Activated T-cell treated with anti-CD3 and anti-CD28 coated beads, Interleukin-2, amount 50 U/mL, for 72 hours (primary cell): ENCODE data around the gene ADCY3. TPM values are rescaled to one million over a fixed set of nuclear protein-coding genes. Genes with fewer than 3 reads are reported as not detected.

Experiments
- ATAC-seq, 2 donors: fragments of 150-1000 bp; cut with Tn5 transposase; replicated peaks in 1 of 2; 2 replicates each; pipeline ENCODE4 v1.10.0; 2021; ENCODE audit warnings: moderate library complexity in 2 of 2, mild to moderate bottlenecking in 1 of 2
- DNase-seq, 2 donors: peaks; one replicate each; pipeline ENCODE4 v3.0.0; 2021 to 2022; ENCODE audit warnings: mixed read lengths in 1 of 2
- H3K27ac Mint-ChIP-seq: one replicate; pipeline ENCODE4 v1.8.0; 2022; ENCODE audit warnings: mild to moderate bottlenecking, moderate library complexity, mixed read lengths
- H3K27me3 Mint-ChIP-seq: one replicate; pipeline ENCODE4 v1.8.0; 2022; ENCODE audit warnings: low read depth, mixed read lengths
- H3K36me3 Mint-ChIP-seq, 2 donors: one replicate each; pipeline ENCODE4 v1.8.0; 2022; ENCODE audit warnings: mixed read lengths in 2 of 2, mild to moderate bottlenecking in 1 of 2; ENCODE audit not compliant: insufficient read depth in 2 of 2
- H3K4me1 Mint-ChIP-seq: one replicate; pipeline ENCODE4 v1.8.0; 2022; ENCODE audit warnings: low read depth, mixed read lengths
- H3K4me3 Mint-ChIP-seq, 2 donors: one replicate each; pipeline ENCODE4 v1.8.0; 2022; ENCODE audit warnings: mild to moderate bottlenecking in 2 of 2, mixed read lengths in 2 of 2, moderate library complexity in 2 of 2
- H3K9me3 Mint-ChIP-seq, 2 donors: one replicate each; pipeline ENCODE4 v1.8.0; 2022; ENCODE audit warnings: mixed read lengths in 2 of 2
- total RNA-seq, 2 donors: library from RNA; stranded (reverse); gene quantifications; one replicate each; pipeline ENCODE4 v1.2.3, GENCODE V29; 2022

Gene ADCY3
- total RNA-seq, 2 donors from 2014 or later, result 55.5 to 63.4 TPM

DNA sequence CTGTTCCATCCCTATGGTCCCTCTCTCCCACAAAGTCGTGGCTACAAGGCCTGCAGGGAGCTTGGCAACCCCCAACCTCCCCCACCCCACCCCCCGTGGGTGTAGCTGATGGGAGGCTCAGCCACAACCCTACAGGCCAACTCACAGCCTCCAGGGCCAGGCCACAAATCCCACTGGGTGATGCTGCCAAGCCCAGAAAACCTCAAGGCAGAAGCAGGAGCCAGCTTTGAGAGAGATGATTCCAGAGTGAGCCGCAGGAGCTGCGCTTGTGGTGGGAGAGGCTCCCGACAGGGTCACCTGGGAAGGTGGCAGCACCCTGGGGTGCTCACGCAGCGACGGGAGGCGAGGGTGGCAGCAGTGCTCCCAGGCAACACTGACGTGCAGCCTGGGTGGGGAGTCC, 44.8 kb downstream of the ADCY3 start:
- H3K4me3 Mint-ChIP-seq, result no peak overlapping the region
- no peaks in the 10 kb centered on the region for H3K4me1 Mint-ChIP-seq
- no peaks in the 10 kb centered on the region for H3K27me3 Mint-ChIP-seq
- H3K27ac Mint-ChIP-seq, result no peak overlapping the region
- peaks cover 2 to 8% of the 10 kb centered on the region in 2 donors for H3K36me3 Mint-ChIP-seq
- H3K9me3 Mint-ChIP-seq, result no peaks in the 10 kb centered on the region
- no peak for ATAC-seq
- DNase-seq, result no peak

- Mint-ChIP-seq H3K27ac (no peak overlapping the region), H3K9me3 (no peaks in the 10 kb centered on the region), H3K36me3 (peaks cover 2 to 8% of the 10 kb centered on the region in 2 donors), H3K4me3 (no peak overlapping the region), H3K27me3 (no peaks in the 10 kb centered on the region), H3K4me1 (no peaks in the 10 kb centered on the region)
- DNase-seq (no peak), ATAC-seq (no peak)
These were observed 46.0 kb downstream of the ADCY3 start for GRCh38 chr2:24874035-24874434.

DNA sequence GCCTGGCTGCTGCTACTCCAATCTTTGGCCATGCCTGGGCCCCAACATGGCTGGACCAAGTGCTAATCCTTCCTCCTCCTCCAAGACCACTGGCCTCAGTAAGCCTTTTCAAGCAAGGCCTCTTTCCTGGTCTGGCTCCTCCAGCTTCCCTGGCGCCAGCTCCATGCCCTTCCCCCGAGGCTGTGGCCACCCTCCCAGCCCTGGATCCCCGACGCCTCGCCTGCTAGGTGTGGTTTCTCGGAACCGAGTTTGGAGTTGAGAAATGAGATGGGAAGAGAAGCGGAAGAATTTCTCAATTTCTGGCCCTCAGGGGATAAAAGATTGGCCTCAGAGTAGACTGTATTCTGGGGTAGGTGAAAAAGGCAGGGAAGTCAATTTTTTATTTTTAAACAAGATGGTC, 46.4 kb downstream of the ADCY3 start:
- DNase-seq (no peak), ATAC-seq (no peak)
- H3K27ac Mint-ChIP-seq, result no peak overlapping the region
- peaks cover 2 to 8% of the 10 kb centered on the region in 2 donors for H3K36me3 Mint-ChIP-seq
- no peaks in the 10 kb centered on the region for H3K27me3 Mint-ChIP-seq
- H3K4me3 Mint-ChIP-seq, result no peak overlapping the region
- no peaks in the 10 kb centered on the region for H3K4me1 Mint-ChIP-seq
- H3K9me3 Mint-ChIP-seq, result no peaks in the 10 kb centered on the region

- H3K36me3 Mint-ChIP-seq, result peaks cover 2 to 10% of the 10 kb centered on the region in 2 donors
- H3K27me3 Mint-ChIP-seq, result no peaks in the 10 kb centered on the region
- no peak overlapping the region for H3K4me3 Mint-ChIP-seq
- no peak for DNase-seq
- H3K4me1 Mint-ChIP-seq, result no peaks in the 10 kb centered on the region
- H3K27ac Mint-ChIP-seq, result no peak overlapping the region
- no peaks in the 10 kb centered on the region for H3K9me3 Mint-ChIP-seq
- no peak for ATAC-seq
These were observed 47.5 kb downstream of the ADCY3 start for GRCh38 chr2:24872344-24873115.

GRCh38 chr2:24871852-24872333, 48.1 kb downstream of the ADCY3 start:
- Mint-ChIP-seq H3K36me3 (peaks cover 2 to 14% of the 10 kb centered on the region in 2 donors), H3K27me3 (no peaks in the 10 kb centered on the region), H3K9me3 (no peaks in the 10 kb centered on the region), H3K4me1 (no peaks in the 10 kb centered on the region), H3K4me3 (no peak overlapping the region), H3K27ac (no peak overlapping the region)
- ATAC-seq (no peak), DNase-seq (no peak)

DNA sequence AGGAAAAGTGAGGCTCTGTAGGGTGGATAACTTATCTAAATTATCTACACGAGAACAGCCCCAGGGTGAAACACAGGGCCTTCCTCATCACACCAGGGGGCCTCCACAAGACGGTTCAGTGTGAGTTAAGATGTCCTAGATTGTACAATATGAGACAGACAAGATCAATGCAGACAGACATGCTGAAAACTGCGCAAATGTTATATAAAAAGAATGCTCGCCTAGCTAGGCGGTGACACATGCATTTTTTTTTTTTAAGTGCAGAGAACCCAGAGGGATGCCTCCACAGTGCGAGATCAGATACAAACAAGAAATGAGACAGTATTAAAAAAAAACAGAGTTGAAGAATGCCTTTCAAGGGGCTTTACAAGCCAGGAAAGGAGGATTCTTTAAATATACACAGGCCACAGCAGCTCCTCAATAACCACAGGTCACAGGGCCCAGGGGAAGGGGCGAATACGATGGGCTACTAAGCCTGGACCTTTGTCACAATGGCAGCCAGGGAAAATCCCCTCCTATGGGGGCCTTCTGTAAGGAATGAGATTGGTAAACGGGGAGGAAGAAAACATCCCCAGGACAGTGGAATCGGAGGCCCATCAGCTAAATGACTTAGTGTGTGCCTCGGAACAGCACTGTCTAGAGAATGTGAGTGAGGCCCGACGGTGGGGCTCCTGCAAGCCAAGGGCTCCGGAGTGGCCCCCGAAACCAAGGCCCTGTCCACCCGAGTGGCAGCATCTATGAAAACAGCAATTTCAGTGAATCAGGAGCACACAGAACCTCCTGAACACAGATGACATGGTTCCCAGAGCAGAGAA, 48.9 kb downstream of the ADCY3 start:
- Mint-ChIP-seq H3K4me1 (no peaks in the 10 kb centered on the region), H3K9me3 (no peaks in the 10 kb centered on the region), H3K4me3 (no peak overlapping the region), H3K36me3 (peaks cover 2 to 18% of the 10 kb centered on the region in 2 donors), H3K27ac (no peak overlapping the region), H3K27me3 (no peaks in the 10 kb centered on the region)
- ATAC-seq, result no peak
- no peak for DNase-seq

DNA sequence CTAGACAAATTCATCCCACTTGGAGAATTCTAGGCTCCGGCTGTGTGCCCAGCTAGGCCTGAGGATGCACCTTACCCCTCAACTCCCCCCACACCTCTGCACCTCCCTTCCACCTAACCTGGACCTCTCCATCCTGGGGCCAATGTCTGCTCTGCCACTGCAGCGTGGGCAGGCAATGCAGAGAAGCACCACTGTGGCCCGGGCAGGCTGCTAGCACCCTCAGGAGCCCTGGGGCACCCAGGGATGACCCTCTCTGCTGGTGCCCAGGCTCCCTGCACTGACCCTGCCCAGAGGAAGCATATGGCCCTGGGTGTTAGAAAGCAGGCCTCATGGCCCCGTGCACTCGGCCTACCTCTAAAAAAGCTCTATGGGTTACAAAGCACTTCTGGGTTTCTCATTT, 49.6 kb downstream of the ADCY3 start:
- Mint-ChIP-seq H3K27ac (no peak overlapping the region), H3K27me3 (no peaks in the 10 kb centered on the region), H3K36me3 (peaks cover 2 to 18% of the 10 kb centered on the region in 2 donors), H3K4me1 (no peaks in the 10 kb centered on the region), H3K9me3 (no peaks in the 10 kb centered on the region), H3K4me3 (no peak overlapping the region)
- ATAC-seq (no peak), DNase-seq (no peak)

- peaks cover 2 to 16% of the 10 kb centered on the region in 2 donors for H3K36me3 Mint-ChIP-seq
- no peaks in the 10 kb centered on the region for H3K4me1 Mint-ChIP-seq
- H3K27me3 Mint-ChIP-seq, result no peaks in the 10 kb centered on the region
- H3K27ac Mint-ChIP-seq, result no peak overlapping the region
- no peaks in the 10 kb centered on the region for H3K9me3 Mint-ChIP-seq
- no peak for DNase-seq
- no peak for ATAC-seq
- H3K4me3 Mint-ChIP-seq, result no peak overlapping the region
These were observed 53.1 kb downstream of the ADCY3 start for GRCh38 chr2:24866946-24867345.

DNA sequence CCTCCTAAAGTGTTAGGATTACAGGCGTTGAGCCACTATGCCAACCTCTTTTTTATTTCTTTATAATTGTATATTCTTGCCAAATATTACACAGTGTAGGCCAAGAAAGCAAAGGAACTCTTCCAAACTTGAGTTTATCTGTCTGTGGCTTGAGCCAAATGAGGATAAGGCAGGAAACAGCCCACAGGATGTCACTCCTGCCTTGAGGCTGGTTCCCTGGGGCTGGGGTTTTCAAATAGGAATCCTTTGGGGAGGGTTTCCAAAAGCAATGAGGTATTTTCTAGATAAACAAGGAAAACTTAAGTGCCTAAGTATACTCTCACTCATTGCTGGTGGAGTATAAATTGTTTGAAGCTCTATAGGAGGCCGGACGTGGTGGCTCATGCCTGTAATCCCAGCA, 56.4 kb downstream of the ADCY3 start:
- Mint-ChIP-seq H3K9me3 (no peaks in the 10 kb centered on the region), H3K27ac (no peak overlapping the region), H3K4me3 (no peak overlapping the region), H3K4me1 (no peaks in the 10 kb centered on the region), H3K36me3 (peaks cover 0 to 10% of the 10 kb centered on the region in 2 donors), H3K27me3 (no peaks in the 10 kb centered on the region)
- DNase-seq (no peak), ATAC-seq (no peak)

DNA sequence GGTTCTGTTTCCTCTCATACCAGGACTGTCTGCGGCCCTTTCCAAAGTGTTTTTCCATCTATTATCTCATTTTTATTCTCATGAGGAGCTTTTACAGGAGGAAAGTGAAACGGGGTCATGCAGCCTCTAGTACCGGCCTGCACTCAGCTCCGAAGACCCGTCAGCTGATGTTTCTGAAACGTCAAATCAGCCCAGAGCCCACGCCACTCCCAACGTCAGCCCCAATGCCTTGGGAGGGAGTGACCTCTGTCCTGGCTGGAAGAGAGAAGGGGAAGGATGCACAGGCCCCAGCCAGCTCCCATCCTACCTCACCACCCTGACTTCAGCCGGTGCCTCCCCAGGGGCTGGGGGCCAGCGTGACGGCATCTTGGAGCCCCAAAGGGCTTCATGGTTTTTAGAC, 58.5 kb downstream of the ADCY3 start:
- no peaks in the 10 kb centered on the region for H3K36me3 Mint-ChIP-seq
- H3K9me3 Mint-ChIP-seq, result no peaks in the 10 kb centered on the region
- no peak overlapping the region for H3K27ac Mint-ChIP-seq
- no peaks in the 10 kb centered on the region for H3K4me1 Mint-ChIP-seq
- H3K27me3 Mint-ChIP-seq, result no peaks in the 10 kb centered on the region
- no peak for DNase-seq
- no peak overlapping the region for H3K4me3 Mint-ChIP-seq
- ATAC-seq, result no peak

DNA sequence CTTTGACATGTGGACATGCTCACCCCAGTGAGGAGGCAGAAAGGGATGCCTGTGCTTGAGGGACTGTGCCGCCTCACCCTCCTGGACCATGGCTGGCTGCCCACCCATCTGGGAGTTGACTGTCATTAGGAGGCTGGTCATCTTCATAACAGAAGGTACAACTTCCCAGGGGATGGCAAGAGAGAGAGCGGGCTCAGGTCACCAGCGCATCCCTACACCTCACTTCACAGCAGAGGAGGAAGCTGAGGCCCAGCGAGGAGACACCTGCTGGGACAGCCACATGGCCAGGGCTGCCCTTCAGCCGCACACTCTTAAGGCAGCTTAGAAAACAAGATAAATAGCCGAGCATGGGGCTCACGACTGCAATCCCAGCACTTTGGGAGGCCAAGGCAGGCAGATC, 59.4 kb downstream of the ADCY3 start:
- H3K4me1 Mint-ChIP-seq, result no peaks in the 10 kb centered on the region
- no peak overlapping the region for H3K4me3 Mint-ChIP-seq
- H3K9me3 Mint-ChIP-seq, result no peaks in the 10 kb centered on the region
- peaks cover 0 to 2% of the 10 kb centered on the region in 2 donors for H3K36me3 Mint-ChIP-seq
- DNase-seq (no peak), ATAC-seq (no peak)
- H3K27me3 Mint-ChIP-seq, result no peaks in the 10 kb centered on the region
- H3K27ac Mint-ChIP-seq, result no peak overlapping the region

- H3K36me3 Mint-ChIP-seq, result peaks cover 0 to 2% of the 10 kb centered on the region in 2 donors
- DNase-seq, result no peak
- no peak overlapping the region for H3K4me3 Mint-ChIP-seq
- no peak overlapping the region for H3K27ac Mint-ChIP-seq
- ATAC-seq, result no peak
- H3K9me3 Mint-ChIP-seq, result no peaks in the 10 kb centered on the region
- no peaks in the 10 kb centered on the region for H3K4me1 Mint-ChIP-seq
- no peaks in the 10 kb centered on the region for H3K27me3 Mint-ChIP-seq
These were observed 60.0 kb downstream of the ADCY3 start for GRCh38 chr2:24859968-24860600.

GRCh38 chr2:24858996-24859395, 61.0 kb downstream of the ADCY3 start:
- Mint-ChIP-seq H3K27ac (no peak overlapping the region), H3K9me3 (no peaks in the 10 kb centered on the region), H3K4me1 (no peaks in the 10 kb centered on the region), H3K27me3 (no peaks in the 10 kb centered on the region), H3K36me3 (peaks cover 0 to 4% of the 10 kb centered on the region in 2 donors), H3K4me3 (no peak overlapping the region)
- ATAC-seq, result no peak
- no peak for DNase-seq
